GM21528 (cell line): ENCODE results near the gene FASTK.

ENCODE experiments used
- ATAC-seq: cut with Tn5 transposase; IDR thresholded peaks from one replicate; pipeline ENCODE4 v1.9.1; 2021; ENCODE audit warnings: mild to moderate bottlenecking, moderate library complexity; ENCODE audit not compliant: unreplicated experiment, low FRiP score

Gene FASTK

GRCh38 chr7:151068069-151068773, 12.4 kb downstream of the FASTK start:
- no peak for ATAC-seq

- no peak for ATAC-seq
Observed at GRCh38 chr7:151066273-151066974, 14.2 kb downstream of the FASTK start.

- no peak for ATAC-seq
Observed at GRCh38 chr7:151065516-151065915, 15.1 kb downstream of the FASTK start.

- no peak for ATAC-seq
Observed at GRCh38 chr7:151064993-151065392, 15.6 kb downstream of the FASTK start.

- ATAC-seq = no peak
Observed at GRCh38 chr7:151064454-151064853, 16.2 kb downstream of the FASTK start.

GRCh38 chr7:151063212-151063561, 17.4 kb downstream of the FASTK start:
- no peak for ATAC-seq

- ATAC-seq = no peak
Observed at GRCh38 chr7:151062399-151063211, 18.0 kb downstream of the FASTK start.

- no peak for ATAC-seq
Observed at GRCh38 chr7:151062111-151062398, 18.6 kb downstream of the FASTK start.

- ATAC-seq = no peak
Observed at GRCh38 chr7:151061213-151062110, 19.1 kb downstream of the FASTK start.

- ATAC-seq = no peak
Observed at GRCh38 chr7:151060416-151061212, 20.0 kb downstream of the FASTK start.

GRCh38 chr7:151060113-151060415, 20.5 kb downstream of the FASTK start:
- no peak for ATAC-seq

GRCh38 chr7:151059367-151060112, 21.1 kb downstream of the FASTK start, which contains the start of gene SLC4A2:
Gene SLC4A2, plus strand, starts transcription at chr7:151059589. Its CDS starts 2,399 bp downstream, at chr7:151061988.
- ATAC-seq = peak; percentile 32

- ATAC-seq = no peak
Observed at GRCh38 chr7:151058781-151059366, 21.7 kb downstream of the FASTK start.

GRCh38 chr7:151057989-151058780, 22.4 kb downstream of the FASTK start:
- peak; percentile 82 for ATAC-seq

- ATAC-seq = peak; percentile 15
Observed at GRCh38 chr7:151057506-151057988, 23.1 kb downstream of the FASTK start, which contains the start of gene CDK5. Gene CDK5, minus strand, starts transcription at chr7:151057897. Its CDS starts 49 bp downstream, at chr7:151057848.

GRCh38 chr7:151056666-151057505, 23.7 kb downstream of the FASTK start:
- ATAC-seq = no peak

- no peak for ATAC-seq
Observed at GRCh38 chr7:151056283-151056665, 24.3 kb downstream of the FASTK start.
